Lower lobe of right lung (tissue), 2 donors: ENCODE results near the gene TRIM38. TPM values are rescaled to one million over a fixed set of nuclear protein-coding genes. Genes with fewer than 3 reads are reported as not detected.

Experiments used
- ATAC-seq, 2 donors: fragments of 200-7000 bp; cut with Tn5 transposase; one replicate each; pipeline ENCODE4 v1.9.1; 2020 to 2022; ENCODE audit warnings: mild to moderate bottlenecking in 2 of 2, moderate library complexity in 2 of 2
- DNase-seq: peaks from one replicate; pipeline ENCODE4 v3.0.0-alpha.2; 2020
- H3K27ac ChIP-seq: fragments of 200-600 bp; one replicate; pipeline ENCODE4 v1.8.0; 2022
- H3K27me3 ChIP-seq: fragments of 200-600 bp; one replicate; pipeline ENCODE4 v1.8.0; 2022; ENCODE audit warnings: low read depth
- H3K36me3 ChIP-seq: fragments of 200-600 bp; one replicate; pipeline ENCODE4 v1.8.0; 2022; ENCODE audit warnings: mild to moderate bottlenecking
- H3K4me1 ChIP-seq: fragments of 200-600 bp; one replicate; pipeline ENCODE4 v1.8.0; 2022
- H3K4me3 ChIP-seq: fragments of 200-600 bp; one replicate; pipeline ENCODE4 v1.8.0; 2022; ENCODE audit warnings: mild to moderate bottlenecking
- H3K9me3 ChIP-seq: fragments of 200-600 bp; one replicate; pipeline ENCODE4 v1.8.0; 2022
- intact Hi-C: fragments of 100-400 bp; cut with DNase I; formaldehyde crosslinking; loops from one replicate; pipeline ENCODE4 v1.11.0; 2022
- total RNA-seq: library from RNA; stranded (reverse); fragmentation: NEBNext Ultra II Directional; extraction: Animal tissue kit (Norgen Biotek cat#: 25700); gene quantifications from one replicate; pipeline ENCODE4 v1.2.1, GENCODE V29; 2021
- TF ChIP-seq, protein P1 (sequence below): fragments of 200-600 bp; IDR thresholded peaks from one replicate; pipeline ENCODE4 v1.8.0; 2022; ENCODE audit warnings: antibody characterized with exemption, mild to moderate bottlenecking
- donor health status: DM: no; HTN: yes; CAD: no; lungs with severe emphysema.

TRIM38 gene
- total RNA-seq, 1 donor from 2014 or later = 23.0 TPM

DNA sequence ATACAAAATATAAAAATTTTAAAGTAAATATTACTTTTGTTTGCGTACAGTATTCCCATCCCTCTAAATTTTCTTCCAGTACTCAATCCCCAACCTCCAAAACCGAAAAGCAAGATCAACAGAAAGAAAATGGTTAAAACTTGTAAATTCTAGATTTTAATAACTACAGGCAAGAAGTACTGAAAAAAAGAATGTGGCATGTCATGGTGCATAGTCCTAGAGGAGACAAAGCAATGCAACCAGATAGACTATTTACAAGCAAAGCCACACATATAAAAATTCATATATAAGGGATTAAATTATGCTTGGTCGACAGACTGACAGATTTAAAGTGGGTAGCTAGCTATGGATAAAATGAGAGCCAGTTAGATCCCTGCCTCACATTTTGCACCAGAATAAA is 68.1 kb downstream of the TRIM38 start:
- Histone ChIP-seq H3K9me3 (no peaks in the 10 kb centered on the region), H3K36me3 (no peaks in the 10 kb centered on the region), H3K4me1 (peaks cover 30% of the 10 kb centered on the region), H3K27me3 (no peaks in the 10 kb centered on the region), H3K4me3 (no peak overlapping the region), H3K27ac (no peak overlapping the region)
- TF ChIP-seq, protein P1, sequence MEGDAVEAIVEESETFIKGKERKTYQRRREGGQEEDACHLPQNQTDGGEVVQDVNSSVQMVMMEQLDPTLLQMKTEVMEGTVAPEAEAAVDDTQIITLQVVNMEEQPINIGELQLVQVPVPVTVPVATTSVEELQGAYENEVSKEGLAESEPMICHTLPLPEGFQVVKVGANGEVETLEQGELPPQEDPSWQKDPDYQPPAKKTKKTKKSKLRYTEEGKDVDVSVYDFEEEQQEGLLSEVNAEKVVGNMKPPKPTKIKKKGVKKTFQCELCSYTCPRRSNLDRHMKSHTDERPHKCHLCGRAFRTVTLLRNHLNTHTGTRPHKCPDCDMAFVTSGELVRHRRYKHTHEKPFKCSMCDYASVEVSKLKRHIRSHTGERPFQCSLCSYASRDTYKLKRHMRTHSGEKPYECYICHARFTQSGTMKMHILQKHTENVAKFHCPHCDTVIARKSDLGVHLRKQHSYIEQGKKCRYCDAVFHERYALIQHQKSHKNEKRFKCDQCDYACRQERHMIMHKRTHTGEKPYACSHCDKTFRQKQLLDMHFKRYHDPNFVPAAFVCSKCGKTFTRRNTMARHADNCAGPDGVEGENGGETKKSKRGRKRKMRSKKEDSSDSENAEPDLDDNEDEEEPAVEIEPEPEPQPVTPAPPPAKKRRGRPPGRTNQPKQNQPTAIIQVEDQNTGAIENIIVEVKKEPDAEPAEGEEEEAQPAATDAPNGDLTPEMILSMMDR = no peak
- intact Hi-C loops = no loop called here
- ATAC-seq (no peak), DNase-seq (no peak)

DNA sequence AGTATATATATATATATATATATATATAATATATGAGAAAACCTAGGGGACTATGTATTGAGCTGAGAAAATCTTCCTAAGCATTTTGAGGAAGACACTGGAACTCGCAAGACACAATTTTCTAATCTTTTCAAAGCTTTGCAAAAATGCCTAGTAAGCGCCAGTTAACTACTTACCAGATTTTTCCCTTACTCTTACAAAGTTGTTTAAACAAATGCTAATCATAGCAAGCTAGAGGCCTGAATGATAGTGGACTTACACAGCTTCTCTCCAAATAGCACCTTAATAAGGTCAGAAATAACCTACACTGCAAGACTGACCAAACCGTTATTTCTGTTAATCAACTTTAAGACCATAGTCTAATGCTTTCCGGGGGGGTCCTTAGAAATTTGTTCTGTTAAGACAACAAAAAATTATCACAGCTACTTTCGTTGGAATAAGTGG is 68.6 kb downstream of the TRIM38 start:
- H3K4me3 ChIP-seq = no peak overlapping the region
- intact Hi-C loops = no loop called here
- ATAC-seq = no peak
- peaks cover 26% of the 10 kb centered on the region for H3K4me1 ChIP-seq
- DNase-seq = no peak
- no peaks in the 10 kb centered on the region for H3K36me3 ChIP-seq
- H3K9me3 ChIP-seq = no peaks in the 10 kb centered on the region
- no peaks in the 10 kb centered on the region for H3K27me3 ChIP-seq
- TF ChIP-seq, protein P1 = no peak
- peak overlapping the region; percentile 91 for H3K27ac ChIP-seq

DNA sequence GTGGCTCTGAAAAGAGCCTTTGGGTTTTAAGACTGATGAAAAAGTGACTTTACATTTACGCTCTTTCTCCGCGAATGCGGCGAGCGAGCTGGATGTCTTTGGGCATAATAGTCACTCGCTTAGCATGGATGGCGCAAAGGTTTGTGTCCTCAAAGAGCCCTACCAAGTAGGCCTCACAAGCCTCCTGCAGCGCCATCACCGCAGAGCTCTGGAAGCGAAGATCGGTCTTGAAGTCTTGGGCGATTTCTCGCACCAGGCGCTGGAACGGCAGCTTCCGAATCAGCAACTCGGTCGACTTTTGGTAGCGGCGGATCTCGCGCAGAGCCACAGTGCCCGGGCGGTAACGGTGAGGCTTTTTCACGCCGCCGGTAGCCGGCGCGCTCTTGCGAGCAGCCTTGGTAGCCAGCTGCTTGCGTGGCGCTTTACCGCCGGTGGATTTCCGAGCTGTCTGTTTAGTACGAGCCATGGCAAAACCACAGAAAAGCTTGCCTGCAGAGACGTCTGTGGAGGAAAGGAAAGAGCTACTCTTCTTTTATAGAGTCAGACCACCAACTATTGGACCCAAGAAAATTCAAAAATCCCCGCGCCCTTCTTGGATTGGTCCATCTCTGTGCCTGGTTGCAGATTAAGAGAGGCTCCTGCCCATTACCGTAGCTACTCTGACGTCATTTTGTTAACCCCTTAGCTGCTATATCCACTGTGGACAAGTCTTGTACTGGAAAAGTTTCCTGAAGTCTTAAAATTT is 69.2 kb downstream of the TRIM38 start:
- H3K27me3 ChIP-seq = no peaks in the 10 kb centered on the region
- H3K4me1 ChIP-seq = peaks cover 24% of the 10 kb centered on the region
- H3K4me3 ChIP-seq = peak overlapping the region; percentile 61
- peak; percentile 71 for DNase-seq
- TF ChIP-seq, protein P1 = peak; percentile 26
- H3K27ac ChIP-seq = peak overlapping the region; percentile 91
- peak; percentile 88 to 90 for ATAC-seq
- H3K36me3 ChIP-seq = no peaks in the 10 kb centered on the region
- no peaks in the 10 kb centered on the region for H3K9me3 ChIP-seq
- intact Hi-C loops = no loop called here

DNA sequence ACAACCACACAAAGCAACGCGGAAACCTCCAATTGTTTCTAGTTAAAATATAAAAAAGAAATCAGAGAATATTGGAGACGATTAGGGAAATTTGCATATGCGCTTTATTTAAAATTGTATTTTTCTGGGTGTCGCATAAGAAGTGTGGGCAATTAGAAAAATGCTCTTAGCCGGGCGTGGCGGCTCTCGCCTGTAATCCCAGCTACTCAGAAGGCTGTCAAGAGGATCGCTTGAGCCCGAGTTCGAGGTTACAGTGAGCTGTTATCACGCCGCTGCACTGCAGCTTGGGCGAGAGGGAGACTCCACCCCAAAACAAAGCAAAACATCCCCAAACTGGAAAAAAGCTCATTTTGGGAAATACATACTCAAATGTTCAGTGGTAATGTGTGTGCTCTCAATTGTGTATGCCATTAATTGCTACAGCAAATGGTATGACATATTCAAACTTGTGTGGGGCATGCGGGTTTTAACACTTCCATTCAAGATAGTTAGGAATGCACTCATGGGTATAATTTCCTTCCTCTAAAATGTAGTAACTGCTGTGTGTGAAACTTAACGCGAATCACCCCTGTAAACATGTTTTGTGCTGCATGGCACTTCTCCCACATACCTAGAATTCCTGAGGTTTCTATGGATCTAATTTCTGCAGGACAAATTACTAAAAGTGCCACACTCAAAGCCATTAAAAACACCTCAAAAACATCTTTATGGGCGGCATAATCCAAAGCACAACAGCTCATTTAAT is 69.9 kb downstream of the TRIM38 start:
- Histone ChIP-seq H3K27ac (peak overlapping the region; percentile 91), H3K36me3 (no peaks in the 10 kb centered on the region), H3K9me3 (no peaks in the 10 kb centered on the region), H3K27me3 (no peaks in the 10 kb centered on the region), H3K4me3 (peak overlapping the region; percentile 61), H3K4me1 (peaks cover 22% of the 10 kb centered on the region)
- peak; percentile 39 to 53 for ATAC-seq
- TF ChIP-seq, protein P1 = no peak
- intact Hi-C loops = no loop called here
- no peak for DNase-seq

DNA sequence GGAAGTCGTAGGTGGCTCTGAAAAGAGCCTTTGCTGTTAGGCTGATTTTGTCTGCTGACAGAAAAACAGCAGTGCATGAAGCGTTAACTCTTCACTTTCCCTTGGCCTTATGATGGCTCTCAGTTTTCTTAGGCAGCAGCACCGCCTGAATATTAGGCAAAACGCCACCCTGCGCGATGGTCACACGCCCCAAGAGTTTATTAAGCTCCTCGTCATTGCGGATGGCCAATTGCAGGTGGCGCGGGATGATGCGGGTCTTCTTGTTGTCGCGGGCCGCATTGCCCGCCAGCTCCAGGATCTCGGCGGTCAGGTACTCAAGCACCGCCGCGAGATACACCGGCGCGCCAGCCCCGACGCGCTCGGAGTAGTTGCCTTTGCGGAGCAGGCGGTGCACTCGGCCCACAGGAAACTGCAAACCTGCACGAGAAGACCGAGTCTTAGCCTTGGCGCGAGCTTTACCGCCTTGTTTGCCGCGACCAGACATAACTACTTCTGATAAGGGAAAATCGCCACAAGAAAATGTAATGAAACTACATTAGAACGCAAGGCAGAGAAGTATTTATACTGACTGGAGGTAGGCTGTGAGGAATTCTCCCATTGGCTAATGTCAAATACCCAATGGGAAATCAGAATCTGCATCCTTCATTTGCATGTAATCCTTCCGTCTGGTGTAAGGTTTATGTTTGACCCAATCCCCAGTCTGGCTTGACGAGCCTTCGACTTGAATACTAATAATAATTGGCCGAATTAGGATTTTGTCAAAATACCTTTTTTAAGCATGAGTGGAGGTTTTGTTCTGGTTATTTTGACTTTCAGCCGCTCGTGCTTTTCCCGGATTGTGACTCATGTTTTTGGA is 70.7 kb downstream of the TRIM38 start:
- ATAC-seq (peak; percentile 90 to 92), DNase-seq (peak; percentile 80)
- peaks cover 19% of the 10 kb centered on the region for H3K4me1 ChIP-seq
- H3K4me3 ChIP-seq = peak overlapping the region; percentile 61
- intact Hi-C loops = no loop called here
- TF ChIP-seq, protein P1 = no peak
- no peaks in the 10 kb centered on the region for H3K9me3 ChIP-seq
- peak overlapping the region; percentile 91 for H3K27ac ChIP-seq
- no peaks in the 10 kb centered on the region for H3K36me3 ChIP-seq
- H3K27me3 ChIP-seq = no peaks in the 10 kb centered on the region
